GM18505 (cell line): ENCODE measurements around the gene LCK.

Experiments used
- ATAC-seq: cut with Tn5 transposase; IDR thresholded peaks from one replicate; pipeline ENCODE4 v1.9.1; 2021; ENCODE audit not compliant: unreplicated experiment
- POLR2A ChIP-seq: IDR thresholded peaks from 4 replicates; pipeline ENCODE4 v1.6.1; 2011; ENCODE audit warnings: borderline replicate concordance; ENCODE audit not compliant: insufficient read depth, insufficient read length; ENCODE audit errors: extremely low read depth

The LCK gene

DNA sequence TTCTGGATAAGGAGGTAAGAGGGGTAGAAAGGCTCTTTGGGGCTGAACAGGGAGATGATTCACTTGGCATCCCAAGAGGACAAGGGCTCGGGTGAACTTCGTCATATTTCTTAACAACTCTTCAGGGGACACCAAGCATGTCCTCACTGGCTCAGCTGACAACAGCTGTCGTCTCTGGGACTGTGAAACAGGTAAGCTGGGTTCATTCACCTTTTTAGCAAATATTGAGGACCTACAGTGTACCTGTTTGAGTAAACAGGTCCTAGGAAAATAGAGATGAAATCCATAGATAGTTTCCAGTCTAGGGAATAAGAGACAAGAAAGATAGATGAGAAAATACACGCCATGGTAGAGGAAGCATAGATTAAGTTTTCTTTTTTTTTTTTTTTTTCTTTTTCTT lies 26.8 kb upstream of the LCK start:
- ATAC-seq = no peak
- no peak for TF ChIP-seq POLR2A

DNA sequence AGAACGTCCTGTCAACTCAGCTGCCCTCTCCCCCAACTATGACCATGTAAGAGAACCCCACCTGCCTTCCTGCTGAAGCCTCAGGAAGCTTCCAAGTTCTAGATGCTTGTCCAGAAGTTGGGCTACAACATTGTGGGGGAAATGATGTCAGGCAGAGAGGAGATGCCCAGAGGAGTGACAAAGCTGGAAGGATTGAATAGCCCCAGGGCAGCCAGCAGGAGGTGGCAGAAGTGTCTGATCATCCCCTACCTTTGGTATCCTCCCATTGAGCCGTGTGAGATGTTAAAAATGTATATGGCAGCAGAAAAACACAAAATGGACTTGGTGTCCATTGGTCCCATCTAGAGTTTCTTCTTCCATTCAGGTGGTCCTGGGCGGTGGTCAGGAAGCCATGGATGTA lies 22.3 kb upstream of the LCK start:
- no peak for TF ChIP-seq POLR2A
- ATAC-seq = no peak

DNA sequence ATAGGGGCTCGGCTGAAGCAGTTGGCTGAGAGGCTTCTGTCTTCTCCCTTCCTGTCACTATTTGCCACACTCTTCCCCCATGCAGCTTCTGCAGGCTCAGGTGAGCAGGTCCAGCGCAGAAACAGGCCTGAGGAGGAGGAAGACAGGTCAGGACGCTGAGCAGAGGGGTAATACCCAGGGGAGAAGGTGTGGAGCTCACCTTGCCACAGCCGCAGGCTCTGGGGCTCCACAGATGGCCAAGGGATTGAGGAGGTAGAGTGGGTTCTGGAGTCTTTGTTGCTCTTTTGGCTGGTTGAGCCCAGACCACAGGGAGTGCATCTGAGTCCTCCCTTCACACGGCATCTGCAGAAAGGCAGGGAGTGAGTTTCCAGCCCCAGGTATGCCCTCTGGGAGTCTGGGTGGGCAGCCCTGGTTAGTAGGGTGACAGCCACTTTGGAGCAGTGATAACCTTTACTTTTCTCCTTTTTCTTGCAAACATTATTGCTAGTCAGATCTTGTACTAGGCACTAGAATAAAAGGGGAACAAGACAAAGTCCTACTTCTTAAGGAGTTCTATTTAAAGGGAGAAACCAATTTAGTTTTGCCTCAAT lies 19.1 kb upstream of the LCK start:
- TF ChIP-seq POLR2A = no peak
- ATAC-seq = no peak

DNA sequence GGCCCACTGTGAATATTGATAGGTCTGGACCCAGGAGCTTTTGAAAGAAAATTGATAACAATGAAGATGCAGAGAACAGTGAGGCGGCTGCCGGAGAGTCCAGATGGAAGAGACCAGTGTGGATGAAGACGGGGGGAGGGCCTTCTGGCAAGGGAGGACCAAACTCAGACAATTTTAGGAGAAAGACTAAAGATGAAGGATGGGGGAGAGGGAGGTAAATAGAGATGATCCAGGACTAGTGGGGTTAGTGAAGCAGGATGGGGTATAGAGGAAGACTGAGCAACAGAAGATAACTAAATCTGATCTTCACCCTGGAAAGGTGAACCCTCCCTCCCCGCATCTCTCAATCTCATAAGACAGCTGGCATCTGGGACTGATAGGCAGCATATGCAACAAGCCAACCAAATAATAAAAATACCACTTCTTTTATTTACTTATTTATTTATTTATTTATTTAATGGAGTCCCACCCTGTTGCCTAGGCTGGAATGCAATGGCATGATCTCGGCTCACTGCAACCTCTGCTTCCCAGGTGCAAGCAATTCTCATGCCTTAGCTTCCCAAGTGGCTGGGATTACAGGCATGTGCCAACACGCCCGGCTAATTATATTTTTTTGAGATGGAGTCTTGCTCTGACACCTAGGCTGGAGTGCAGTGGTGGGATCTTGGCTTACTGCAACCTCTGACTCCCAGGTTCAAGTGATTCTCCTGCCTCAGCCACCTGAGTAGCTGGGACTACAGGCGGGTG lies 18.3 kb upstream of the LCK start:
- ATAC-seq = no peak
- TF ChIP-seq POLR2A = no peak

DNA sequence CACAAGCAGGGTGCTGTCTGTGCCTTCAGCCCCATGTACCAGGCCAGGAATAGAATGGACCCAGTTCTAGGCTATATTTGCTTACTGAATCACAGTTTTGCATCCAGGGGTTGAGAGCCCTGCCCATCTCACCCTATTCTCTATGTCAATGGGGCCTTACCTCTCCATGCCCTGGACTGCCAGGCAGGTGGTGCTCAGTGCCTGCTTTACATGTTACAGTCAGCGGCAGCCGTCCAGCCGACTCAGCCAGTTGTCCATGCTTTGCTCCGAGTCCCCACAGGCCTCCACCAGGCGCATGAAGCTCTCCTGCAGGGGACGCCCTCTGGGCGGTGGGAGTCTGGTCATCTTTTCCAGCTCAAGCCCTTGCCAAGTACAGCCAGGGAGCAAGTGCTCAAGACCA lies 16.3 kb upstream of the LCK start:
- TF ChIP-seq POLR2A = no peak
- ATAC-seq = no peak

DNA sequence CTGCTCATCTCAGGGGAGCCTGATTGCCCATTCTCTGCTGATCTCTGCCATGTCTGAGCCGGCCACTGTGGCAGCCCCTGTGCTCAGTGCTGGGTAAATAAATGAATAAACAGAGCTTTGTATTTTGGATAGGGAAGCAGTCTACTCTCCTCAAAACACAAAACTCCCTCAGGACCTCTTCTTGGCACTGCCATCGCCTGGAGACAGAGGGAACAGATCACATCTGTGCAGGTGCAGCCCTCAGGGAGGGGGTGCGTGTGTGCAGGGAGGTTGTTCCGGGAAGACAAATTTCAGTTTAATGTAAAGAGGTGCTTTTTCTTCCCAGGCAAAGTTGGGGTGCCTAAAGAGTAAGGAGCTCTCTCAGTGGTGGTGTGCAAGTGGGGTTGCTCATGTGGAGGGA lies 11.7 kb upstream of the LCK start:
- no peak for ATAC-seq
- no peak for TF ChIP-seq POLR2A

DNA sequence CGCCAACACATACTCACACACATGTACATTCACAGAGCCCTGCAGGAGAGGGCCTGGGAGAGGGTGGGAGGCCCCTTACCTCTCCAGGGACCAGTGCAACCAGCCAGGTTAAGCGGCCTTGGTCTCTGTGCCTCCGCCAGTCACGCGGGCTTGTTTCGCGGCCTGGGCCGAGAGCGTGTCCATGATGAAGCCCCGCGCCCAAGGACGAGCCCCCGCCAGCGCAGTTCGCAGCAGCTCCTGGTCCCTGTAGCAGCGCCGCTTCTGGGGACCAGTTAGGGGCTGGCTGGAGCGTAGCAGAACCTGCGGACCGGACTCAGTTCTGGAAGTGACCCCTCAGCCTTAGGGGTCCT lies 11.3 kb upstream of the LCK start:
- TF ChIP-seq POLR2A = no peak
- ATAC-seq = no peak

DNA sequence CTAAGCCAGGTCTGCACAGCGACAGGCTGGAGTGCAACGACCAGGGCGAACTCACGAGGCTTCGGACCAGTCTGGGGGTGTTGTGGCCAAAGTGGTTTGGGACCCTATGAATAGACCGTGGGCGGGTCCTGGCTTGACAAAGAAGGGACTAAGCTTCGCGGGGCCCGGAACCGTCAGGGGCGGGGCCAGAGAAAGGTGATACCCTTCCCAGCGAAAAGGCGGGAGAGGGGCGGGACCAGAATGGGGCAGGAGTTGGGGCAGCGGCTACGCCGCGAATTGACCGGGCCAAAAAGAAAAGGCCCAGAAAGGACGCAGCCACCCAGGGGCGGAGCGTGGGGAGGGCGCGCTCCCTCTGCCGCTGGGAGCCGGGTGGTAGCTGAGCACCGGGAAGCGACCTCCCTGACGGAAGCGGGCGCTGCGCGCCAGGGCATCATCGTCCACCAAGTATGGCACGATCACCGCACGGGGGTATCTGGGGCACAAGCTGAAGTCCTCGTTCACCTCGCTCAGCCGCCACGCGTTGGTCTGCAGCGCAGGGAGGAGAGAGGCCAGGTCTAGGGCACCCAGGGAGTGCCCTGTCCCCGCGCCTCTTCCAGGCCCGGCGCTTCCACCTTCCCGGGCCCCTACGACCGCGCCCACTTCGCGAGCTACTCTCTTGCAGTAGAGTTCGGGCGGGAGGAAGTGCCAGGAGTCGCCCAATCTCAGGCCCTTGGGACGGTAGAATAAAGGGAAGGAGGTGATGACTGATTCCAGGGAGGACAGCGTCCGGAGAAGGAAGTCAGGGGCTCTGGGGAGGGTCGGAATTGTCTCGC lies 10.7 kb upstream of the LCK start:
- TF ChIP-seq POLR2A = peak; percentile 20
- ATAC-seq = no peak

DNA sequence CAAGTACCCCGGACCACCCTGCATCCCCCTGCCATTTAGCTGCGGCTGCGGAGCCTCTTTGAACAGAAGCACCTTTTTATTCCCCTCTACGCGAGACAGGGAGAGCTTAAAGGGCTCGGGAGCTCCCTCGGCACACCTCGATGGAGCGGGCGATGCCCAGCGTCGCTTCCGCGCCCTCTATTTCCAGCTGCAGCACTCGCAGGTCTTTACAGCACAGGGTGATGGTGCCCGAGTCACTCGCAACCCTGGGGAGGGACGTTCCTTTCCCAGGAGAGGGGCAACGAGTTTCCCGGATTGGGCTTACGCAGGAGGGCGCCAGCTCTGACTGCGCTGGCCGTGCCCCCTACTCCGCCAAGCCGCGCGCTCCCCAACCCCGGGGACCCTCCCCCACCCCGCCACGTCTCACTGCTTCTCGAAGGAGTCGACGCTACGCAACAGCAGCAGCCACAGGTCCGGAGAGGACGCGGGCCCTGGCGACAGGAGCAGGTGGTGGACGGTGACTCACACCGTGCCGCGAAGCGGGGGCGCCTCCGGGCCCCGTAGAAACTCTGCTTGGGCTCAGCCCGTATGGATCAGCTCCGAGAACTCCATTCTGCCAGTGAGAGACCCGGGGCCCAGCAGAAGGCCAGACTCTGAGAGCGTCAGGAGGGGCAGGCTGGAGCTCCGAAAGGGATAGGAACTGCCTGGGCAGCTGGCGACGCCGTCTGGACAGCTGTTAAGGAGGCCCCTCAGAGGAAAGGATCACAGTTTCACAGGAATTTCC lies 9.9 kb upstream of the LCK start:
- TF ChIP-seq POLR2A = no peak
- no peak for ATAC-seq

DNA sequence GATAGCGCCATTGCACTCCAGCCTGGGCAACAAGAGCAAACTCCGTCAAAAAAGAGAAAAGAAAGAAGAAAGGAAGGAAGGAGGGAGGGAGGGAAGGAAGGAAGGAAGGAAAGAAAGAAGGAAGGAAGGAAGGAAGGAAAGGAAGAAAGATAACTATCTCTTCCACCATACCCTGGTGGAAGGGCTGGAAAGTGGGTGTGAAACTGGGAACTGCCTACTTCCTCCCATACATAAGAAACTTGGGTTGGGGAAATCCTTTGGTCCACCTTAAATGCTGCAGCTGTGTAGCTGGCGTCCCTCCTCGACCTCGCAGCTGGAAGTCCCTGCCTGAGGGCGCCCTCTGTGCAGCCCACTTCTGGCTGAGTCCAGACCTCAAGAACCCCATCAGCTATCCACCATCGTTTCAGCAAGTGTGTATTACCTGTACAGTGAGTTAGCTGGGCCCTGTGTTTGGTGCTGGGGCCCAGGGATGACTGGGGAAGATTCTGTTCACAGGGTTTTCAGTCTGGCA lies 8.7 kb upstream of the LCK start:
- ATAC-seq = no peak
- no peak for TF ChIP-seq POLR2A

DNA sequence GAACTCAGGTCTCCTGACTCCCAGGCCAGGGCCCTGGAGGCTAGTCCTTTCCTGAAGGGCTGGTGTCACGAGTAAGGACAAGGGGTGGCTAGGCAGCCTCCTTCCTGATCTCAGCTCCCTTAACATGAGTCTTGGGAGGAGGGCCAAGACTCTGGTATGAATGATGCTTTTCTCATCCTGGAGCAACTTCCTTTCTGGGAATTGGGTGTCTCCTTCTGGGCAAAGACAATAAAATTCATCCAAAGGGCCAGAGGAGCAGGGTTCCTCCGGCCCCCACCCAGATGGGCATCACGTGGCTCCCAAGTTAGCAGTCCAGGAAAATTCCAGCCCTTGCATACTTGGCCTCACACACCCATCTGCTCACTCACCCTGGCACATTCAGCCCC lies 4.2 kb upstream of the LCK start, which contains the start of gene FAM167B:
Gene FAM167B (plus strand): TSS at position 335 of the 386 bp plus-strand sequence. CDS start 200 bp downstream, outside the sequence.
- ATAC-seq = no peak
- TF ChIP-seq POLR2A = no peak

DNA sequence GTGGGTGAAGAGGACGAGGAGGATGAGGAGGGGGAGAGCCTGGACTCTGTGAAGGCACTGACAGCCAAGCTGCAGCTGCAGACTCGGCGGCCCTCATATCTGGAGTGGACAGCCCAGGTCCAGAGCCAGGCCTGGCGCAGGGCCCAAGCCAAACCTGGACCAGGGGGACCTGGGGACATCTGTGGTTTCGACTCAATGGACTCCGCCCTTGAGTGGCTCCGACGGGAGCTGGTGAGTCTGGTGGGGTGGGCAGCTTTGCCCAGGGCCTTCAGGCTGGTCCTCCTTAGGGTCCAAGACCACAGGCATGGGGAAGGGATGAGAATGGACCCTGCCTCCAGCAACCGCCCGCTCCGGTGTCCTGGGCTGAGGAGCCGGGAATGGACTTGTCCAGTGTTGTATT lies 3.6 kb upstream of the LCK start:
- ATAC-seq = no peak
- no peak for TF ChIP-seq POLR2A
